Measurements from ENCODE around the gene PCDHGA9. TPM values are rescaled to one million over a fixed set of nuclear protein-coding genes. Genes with fewer than 3 reads are reported as not detected.

PCDHGA9 gene
- total RNA-seq, 2 donors from 2014 or later: 12.0 to 18.6 TPM

DNA sequence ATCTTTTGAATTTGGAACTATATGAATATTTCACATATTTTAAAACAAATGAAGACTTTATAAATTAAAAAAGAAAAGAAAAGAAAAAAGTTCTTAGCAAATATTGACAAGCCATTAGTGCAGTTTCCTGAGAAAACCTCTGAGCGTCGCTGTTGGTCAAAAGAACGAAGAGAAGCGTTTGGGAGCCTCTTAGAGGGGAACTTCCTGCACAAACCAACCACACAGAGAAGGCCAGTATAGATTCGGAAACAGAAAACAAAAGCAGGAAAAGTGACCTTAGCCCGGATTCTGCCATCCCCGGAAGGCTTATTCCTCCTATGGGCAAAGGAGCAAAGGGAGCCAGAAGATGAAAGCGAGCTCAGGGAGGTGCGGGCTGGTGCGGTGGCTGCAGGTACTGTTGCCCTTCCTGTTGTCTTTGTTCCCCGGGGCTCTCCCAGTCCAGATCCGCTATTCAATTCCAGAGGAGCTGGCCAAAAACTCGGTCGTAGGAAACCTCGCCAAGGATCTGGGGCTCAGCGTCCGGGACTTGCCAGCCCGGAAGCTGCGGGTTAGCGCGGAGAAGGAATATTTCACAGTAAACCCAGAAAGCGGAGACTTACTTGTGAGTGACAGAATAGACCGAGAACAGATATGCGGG is 42.7 kb upstream of the PCDHGA9 start, which contains the start of gene PCDHGB2:
Gene PCDHGB2 (plus strand): TSS at position 205 of the 637 bp plus-strand sequence. CDS start 142 bp downstream, at position 347.
- Histone ChIP-seq H3K27ac (no peak within 1 kb of the TSS), H3K27me3 (replicated peaks; ENCODE audit: insufficient read depth) (no peaks in the 10 kb centered on the region), H3K4me1 (ENCODE audit: control insufficient read depth in 1 of 2, low read depth in 2 of 2) (no peaks in the 10 kb centered on the region), H3K9me3 (peaks cover 89% of the 10 kb centered on the region), H3K36me3 (no peaks in the 10 kb centered on the region), H3K4me3 (peak within 1 kb of the TSS; percentile 60)
- ATAC-seq (ENCODE audit: insufficient number of reproducible peaks, low FRiP score, low read depth) (no peak), DNase-seq (ENCODE audit: low spot score) (no peak)
- TF ChIP-seq, protein P1, sequence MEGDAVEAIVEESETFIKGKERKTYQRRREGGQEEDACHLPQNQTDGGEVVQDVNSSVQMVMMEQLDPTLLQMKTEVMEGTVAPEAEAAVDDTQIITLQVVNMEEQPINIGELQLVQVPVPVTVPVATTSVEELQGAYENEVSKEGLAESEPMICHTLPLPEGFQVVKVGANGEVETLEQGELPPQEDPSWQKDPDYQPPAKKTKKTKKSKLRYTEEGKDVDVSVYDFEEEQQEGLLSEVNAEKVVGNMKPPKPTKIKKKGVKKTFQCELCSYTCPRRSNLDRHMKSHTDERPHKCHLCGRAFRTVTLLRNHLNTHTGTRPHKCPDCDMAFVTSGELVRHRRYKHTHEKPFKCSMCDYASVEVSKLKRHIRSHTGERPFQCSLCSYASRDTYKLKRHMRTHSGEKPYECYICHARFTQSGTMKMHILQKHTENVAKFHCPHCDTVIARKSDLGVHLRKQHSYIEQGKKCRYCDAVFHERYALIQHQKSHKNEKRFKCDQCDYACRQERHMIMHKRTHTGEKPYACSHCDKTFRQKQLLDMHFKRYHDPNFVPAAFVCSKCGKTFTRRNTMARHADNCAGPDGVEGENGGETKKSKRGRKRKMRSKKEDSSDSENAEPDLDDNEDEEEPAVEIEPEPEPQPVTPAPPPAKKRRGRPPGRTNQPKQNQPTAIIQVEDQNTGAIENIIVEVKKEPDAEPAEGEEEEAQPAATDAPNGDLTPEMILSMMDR (IDR thresholded peaks at IDR 0.05): no peak

DNA sequence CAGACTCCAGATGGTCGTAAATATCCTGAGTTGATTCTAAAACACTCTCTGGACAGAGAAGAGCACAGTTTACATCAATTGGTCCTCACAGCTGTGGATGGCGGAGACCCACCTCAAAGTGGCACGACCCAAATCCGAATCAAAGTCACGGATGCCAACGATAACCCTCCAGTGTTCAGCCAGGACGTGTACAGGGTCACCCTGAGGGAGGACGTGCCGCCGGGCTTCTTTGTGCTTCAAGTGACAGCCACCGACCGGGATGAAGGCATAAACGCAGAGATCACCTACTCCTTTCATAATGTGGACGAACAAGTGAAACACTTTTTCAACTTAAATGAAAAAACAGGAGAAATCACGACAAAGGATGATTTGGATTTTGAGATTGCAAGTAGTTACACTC is 41.9 kb upstream of the PCDHGA9 start:
- no peaks in the 10 kb centered on the region for H3K27me3 ChIP-seq (replicated peaks; ENCODE audit: insufficient read depth)
- peak overlapping the region; percentile 60 for H3K4me3 ChIP-seq
- H3K9me3 ChIP-seq: peaks cover 89% of the 10 kb centered on the region
- H3K4me1 ChIP-seq (ENCODE audit: control insufficient read depth in 1 of 2, low read depth in 2 of 2): no peaks in the 10 kb centered on the region
- TF ChIP-seq, protein P1 (IDR thresholded peaks at IDR 0.05): no peak
- H3K27ac ChIP-seq: no peak overlapping the region
- DNase-seq (ENCODE audit: low spot score) (no peak), ATAC-seq (ENCODE audit: insufficient number of reproducible peaks, low FRiP score, low read depth) (no peak)
- H3K36me3 ChIP-seq: no peaks in the 10 kb centered on the region

DNA sequence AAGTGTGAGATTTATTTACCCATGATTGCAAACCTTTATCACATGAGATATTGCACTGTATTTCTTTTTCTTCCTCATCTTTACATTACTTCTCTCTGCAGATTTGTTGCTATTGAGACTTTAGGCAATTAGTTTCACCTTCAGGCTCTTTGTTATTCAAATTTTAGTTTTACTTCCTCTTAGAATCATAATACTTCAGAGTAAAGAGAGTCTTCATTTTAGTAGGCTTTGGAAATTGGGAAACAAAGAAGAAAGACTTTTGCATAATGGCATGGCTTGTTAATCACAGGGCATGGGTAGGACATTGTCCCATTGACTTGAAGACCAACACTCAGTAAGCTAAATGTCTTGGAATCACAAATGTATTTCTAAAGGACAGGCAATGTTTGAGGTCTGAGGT is 39.9 kb upstream of the PCDHGA9 start:
- no peaks in the 10 kb centered on the region for H3K4me1 ChIP-seq (ENCODE audit: control insufficient read depth in 1 of 2, low read depth in 2 of 2)
- ATAC-seq (ENCODE audit: insufficient number of reproducible peaks, low FRiP score, low read depth) (no peak), DNase-seq (ENCODE audit: low spot score) (no peak)
- H3K36me3 ChIP-seq: no peaks in the 10 kb centered on the region
- H3K27me3 ChIP-seq (replicated peaks; ENCODE audit: insufficient read depth): no peaks in the 10 kb centered on the region
- TF ChIP-seq, protein P1 (IDR thresholded peaks at IDR 0.05): no peak
- peaks cover 90% of the 10 kb centered on the region for H3K9me3 ChIP-seq
- no peak overlapping the region for H3K27ac ChIP-seq
- no peak overlapping the region for H3K4me3 ChIP-seq

DNA sequence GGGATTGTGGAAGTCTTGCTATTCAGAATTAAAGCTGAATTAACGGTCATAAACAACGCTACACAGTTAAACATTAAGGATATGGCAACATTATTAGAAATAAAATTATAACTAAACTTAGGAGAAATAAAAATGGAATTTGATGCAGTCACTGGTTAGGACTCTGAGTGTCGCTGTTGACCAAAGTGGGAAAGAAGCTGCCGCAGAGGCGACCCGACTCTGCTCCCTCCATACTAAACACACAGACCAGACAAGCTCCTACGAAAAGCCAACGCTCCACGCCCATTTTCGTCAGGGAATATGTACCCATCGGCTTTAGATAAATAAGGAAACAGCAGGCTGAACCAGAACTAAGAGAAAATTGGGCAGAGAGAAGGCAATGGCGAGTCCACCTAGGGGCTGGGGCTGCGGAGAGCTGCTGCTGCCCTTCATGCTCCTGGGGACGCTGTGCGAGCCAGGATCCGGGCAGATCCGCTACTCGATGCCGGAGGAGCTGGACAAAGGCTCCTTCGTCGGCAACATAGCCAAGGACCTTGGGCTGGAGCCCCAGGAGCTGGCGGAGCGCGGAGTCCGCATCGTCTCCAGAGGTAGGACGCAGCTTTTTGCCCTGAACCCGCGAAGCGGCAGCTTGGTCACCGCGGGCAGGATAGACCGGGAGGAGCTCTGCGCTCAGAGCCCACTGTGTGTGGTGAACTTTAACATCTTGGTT is 38.5 kb upstream of the PCDHGA9 start, which contains the start of gene PCDHGA5:
Gene PCDHGA5 (plus strand): TSS at position 211 of the 709 bp plus-strand sequence. CDS start 169 bp downstream, at position 380.
- H3K27me3 ChIP-seq (replicated peaks; ENCODE audit: insufficient read depth): no peaks in the 10 kb centered on the region
- ATAC-seq (ENCODE audit: insufficient number of reproducible peaks, low FRiP score, low read depth): no peak
- H3K27ac ChIP-seq: no peak within 1 kb of the TSS
- no peak for DNase-seq (ENCODE audit: low spot score)
- no peaks in the 10 kb centered on the region for H3K4me1 ChIP-seq (ENCODE audit: control insufficient read depth in 1 of 2, low read depth in 2 of 2)
- H3K9me3 ChIP-seq: peaks cover 84% of the 10 kb centered on the region
- TF ChIP-seq, protein P1 (IDR thresholded peaks at IDR 0.05): no peak
- peak within 1 kb of the TSS; percentile 3 for H3K4me3 ChIP-seq
- H3K36me3 ChIP-seq: no peaks in the 10 kb centered on the region

Measured in thoracic aorta (tissue), 2 donors.